Stimulated activated CD8-positive, alpha-beta memory T cell treated with anti-CD3 and anti-CD28 coated beads, Interleukin-12 subunit alpha, Interleukin-12 subunit beta, amount 100 ng/mL, for 4 hours (primary cell): Measurements from ENCODE around the gene MCM7.
"Not testable (repeated sequence)": the region's sequence is repeated elsewhere in the genome, so short reads cannot be mapped to it uniquely, and the experiment has no call there.

Experiments used
- DNase-seq: peaks from one replicate; pipeline ENCODE4 v3.0.0-alpha.2; 2020; ENCODE audit warnings: low read depth

The MCM7 gene

DNA sequence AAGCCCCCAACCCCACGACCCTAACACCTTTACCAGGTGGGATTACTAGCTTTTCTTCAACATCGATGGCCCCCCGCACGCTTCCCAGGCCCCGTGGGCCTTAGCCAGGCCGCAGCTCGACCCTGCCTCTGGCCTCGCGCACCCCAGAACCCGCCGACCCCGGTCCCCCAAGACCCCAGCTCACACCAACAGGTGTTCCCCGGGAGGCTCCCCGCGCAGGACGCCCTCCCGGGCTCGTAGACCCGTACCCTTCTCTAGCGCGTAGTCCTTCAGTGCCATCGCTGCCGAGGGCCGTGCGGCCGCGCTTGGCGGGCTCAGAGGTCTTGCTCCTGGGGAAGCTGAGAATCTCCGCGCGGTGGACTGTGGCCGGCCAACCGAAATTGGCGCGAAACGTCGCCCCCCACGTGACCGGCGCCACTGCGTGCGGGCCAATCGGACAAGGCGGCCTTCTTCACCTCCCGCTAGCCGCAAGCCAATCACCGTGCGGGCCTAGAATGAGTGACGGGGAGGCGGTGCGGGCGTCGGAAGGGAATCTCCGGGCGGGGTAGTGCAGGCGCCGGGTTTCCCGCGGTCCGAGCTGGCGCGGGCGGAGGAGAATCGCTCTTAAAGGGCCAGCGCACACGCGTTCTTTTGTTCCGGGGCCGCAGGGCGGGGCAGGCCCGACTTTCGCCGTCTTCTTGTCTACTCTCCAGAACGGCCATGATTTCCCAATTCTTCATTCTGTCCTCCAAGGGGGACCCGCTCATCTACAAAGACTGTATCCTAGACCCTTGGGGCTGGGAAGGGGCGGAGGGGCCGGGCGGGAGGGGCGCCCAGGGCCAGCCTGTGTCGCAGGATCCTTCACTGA, at the start of gene MCM7, which contains the start of gene AP4M1:
TSS of gene MCM7 (minus strand) at position 382 of the 847 bp plus-strand sequence. CDS start at position 279, 103 bp downstream.
TSS of gene AP4M1 (plus strand) at position 628 of the 847 bp plus-strand sequence. CDS start at position 700, 72 bp downstream.
- peak; percentile 94 for DNase-seq

DNA sequence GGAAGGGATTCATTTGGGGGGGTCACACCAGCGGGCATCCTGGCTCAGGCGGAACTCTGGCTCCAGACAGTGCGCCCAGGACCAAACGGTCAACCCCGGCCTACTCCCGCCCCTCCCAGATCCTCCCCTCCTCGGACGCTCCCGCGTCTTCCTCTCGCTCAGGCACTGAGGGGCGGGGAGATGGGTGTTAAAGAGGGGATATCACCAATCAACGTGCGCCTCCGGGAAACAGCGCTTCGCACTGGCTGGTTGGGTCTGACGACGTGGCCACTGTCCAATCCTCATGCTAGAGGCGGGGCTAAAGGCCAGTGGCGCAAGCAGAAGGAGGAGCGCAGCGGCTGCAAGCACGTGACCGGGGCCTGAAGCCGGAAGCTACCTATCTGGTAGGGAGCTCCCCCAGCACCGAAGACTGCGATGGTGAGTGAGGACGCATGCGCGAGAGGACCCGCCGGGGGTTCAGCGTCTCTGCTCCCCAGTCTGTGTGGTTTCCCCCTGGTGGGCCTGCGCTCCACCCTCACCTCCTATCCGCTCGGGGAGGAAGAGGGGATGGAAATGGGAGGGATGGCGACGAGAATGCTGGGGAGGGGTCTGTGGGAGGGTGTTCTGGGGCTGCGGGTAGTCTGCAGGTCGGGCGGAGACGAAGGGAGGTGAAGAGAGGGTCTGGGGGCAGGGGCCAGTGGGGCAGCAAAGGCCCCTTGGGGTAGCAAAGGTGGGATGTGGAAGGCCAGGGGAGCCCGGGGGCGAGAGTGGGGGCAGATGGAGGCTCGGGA, 47.5 kb upstream of the MCM7 start, which contains the start of gene LAMTOR4:
TSS of gene LAMTOR4 (plus strand) at position 360 of the 770 bp plus-strand sequence. CDS start at position 415, 55 bp downstream.
- peak; percentile 93 for DNase-seq

DNA sequence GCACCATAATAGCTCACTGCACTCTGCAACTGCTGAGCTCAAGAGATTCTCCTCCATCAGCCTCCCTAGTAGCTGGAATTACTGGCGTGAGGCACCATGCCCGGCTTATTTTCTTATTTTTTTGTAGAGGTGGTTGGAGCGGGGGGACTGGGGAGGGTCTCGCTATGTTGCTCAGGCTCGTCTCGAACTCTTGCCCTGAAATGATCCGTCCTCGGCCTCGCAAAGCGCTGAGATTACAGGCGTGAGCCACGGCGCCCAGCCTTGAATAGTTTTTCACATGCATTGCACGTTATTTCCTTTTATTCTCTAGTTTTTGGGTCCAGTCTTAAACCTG, 47.0 kb upstream of the MCM7 start:
- no peak for DNase-seq

DNA sequence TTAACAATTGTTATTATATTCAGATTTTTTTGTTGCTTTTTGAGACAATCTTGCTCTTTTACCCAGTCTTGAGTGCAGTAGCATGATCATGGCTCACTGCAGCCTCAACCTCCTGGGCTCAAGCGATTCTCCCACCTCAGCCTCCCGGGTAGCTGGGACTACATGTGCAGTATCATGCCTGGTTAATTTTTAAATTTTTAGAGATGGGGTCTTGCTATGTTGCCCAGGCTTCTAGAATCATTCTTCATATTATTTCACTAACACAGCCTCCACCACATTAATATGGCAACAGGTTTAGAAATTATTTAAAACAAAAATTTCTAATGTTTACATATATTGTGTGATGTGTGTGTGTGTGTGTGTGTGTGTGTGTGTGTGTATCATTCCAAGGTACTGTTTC, 46.1 kb upstream of the MCM7 start:
- no peak for DNase-seq

DNA sequence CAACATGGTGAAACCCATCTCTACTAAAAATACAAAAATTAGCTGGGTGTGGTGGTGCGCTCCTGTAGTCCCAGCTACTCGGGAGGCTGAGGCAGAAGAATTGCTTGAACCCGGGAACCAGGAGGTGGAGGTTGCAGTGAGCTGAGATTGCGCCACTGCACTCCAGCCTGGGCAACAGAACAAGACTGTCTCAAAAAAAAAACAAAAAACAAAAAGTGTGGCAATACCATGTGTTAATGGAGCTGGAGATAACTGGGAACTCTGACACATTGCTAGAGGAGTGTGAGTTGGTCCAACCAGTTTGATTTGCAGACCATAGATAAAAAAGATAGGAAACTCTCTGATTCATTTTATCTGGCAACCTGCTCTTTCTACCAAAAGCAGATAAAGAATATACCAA, 45.2 kb upstream of the MCM7 start:
- DNase-seq = not testable (repeated sequence)

DNA sequence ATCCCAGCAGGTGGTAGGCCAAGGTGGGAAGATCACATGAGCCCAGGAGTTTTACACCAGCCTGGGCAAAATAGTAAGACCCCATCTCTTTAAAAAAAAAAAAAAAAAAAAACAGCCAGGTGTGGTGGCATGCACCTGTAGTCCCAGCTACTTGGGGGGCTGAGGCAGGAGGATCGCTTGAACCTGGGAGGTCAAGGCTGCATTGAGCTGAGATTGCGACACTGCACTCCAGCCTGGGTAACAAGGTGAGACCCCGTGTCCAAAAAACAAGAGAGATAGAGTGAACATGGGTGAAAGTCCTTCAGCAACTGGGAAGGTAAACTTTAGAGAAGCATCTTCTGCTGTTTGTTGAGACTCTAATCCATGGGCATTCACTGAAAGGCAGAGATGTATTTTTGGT, 41.3 kb upstream of the MCM7 start:
- DNase-seq = no peak

DNA sequence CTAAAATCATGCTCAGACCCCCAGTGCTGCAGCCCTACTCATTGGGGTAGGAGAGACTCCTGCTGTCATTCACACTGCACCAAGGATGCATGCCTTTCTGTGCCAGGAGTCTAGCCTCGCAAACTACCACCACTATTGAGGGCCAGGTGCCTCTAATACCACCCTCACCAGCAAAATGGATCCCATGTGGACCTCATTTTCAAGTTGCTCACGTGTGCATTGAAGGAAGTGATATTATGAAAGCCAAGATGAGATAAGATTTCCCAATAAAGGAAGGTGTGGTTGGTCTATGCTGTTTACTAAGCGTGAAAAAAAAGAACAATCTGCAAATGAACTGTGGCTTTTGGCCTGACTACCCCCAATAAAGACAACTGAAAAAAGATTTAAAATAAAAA, 40.4 kb upstream of the MCM7 start:
- no peak for DNase-seq

DNA sequence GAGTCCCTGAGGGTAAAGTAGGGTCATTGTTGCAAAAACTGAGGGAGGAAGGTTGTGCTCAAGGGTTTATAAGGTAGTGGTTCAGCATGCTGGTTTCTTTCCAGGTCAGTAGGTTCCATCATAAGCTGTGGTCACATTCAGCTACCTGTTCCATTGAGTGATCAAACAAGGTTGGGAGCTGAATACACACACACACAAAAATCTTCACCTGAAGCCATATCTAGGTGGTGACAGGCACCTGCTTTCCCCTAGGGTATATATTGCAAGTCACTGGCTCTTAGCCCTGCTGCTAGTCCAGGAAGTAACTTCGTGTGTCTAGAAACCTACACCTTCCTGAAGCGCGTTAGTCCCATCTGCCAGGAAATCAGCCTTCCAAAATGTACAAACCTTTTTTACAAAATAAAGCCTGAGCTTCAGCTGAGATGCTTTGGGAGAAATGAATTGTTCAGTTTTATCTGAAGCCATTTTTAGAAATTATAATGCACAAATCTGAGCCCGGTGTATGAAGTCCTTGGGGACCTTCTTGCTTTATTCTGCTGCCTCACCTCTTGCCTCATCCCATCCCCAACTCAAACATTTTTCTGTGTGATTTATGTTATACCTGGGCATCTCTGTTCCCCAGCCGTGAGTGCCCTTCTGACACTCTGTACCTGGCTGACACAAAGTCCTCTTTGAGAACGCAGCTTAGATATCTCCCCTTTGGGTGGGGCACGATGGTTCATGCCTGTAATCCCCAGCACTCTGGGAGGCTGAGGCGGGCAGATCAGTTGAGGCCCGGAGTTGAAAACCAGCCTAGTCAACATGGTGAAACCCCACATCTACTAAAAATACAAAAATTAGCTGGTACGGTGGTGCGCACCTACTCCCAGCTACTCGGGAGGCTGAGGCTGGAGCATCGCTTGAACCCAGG, 36.9 kb upstream of the MCM7 start:
- no peak for DNase-seq

DNA sequence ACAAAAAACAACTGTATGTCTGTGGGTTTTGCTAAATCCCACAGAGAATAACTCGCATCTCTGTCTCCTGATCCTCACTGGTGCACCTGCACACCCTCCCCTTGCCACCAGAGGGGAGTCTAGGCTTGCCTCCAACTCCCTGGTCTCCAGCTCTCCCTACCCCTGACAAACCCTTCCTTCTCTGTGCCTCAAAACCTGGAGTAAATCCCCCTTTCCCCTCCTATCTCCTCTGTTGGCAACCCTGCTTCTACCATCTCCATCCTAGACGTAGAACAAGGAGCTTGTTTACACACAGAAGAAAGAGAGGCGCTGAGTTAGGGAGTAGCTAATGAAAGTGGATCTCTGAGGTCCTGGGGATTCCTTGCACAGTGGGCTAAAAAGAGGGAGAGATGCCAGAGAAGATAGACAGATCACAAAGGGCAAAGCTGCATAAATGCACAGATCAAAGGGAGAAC, 31.5 kb upstream of the MCM7 start:
- DNase-seq = no peak

DNA sequence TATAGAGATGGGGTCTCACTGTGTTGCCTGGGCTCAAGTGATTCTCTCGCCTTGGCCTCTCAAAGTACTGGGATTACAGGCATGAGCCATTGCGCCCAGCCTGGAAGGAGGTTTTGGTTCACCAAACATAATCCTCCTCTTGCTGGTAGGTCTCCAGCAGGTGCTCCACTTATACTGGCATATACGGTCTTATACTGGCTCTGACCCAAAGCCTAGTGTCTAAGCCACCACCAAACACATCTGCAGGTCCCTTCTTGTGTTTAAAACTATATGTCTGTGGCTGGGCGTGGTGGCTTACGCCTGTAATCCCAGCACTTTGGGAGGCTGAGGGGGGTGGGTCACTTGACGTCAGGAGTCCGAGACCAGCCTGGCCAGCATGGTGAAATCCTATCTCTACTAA, 30.9 kb upstream of the MCM7 start:
- no peak for DNase-seq

DNA sequence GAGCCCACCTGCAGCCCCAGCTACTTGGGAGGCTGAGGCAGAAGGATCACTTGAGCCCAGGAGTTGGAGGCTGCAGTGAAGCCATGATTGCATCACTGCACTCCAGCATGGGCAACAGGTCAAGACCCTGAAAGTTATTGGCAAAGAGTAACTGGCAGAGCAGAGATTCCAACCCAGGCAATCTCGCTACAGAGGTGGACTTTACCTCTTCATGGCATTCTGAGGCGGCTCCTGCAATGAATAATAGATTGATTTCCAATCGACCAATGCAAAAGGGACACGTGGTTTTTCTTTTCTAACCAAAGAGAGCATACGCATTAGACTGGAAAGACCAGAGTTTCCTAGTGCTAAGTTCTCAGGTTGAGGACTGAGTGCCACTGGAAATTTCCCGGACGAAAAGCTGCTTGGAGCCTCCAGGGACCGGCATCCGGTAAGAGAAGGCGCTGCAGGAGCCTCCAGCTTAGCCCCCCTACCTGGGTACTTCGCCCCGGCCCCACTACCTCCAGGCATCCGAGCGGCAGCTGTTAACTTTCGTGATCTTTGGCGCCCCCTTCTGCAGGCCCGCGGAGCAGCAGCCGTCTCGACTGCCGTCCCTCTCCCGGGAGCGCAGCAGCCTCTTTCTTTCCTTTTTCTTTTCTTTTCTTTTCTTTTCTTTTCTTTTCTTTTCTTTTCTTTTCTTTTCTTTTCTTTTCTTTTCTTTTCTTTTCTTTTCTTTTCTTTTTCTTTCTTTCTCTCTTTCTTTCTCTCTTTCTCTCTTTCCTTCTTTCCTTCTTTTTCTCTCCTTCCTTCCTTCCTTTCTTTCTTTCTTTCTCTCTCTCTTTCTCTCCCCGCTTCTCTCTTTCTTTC, 29.6 kb upstream of the MCM7 start:
- DNase-seq = peak; percentile 64

DNA sequence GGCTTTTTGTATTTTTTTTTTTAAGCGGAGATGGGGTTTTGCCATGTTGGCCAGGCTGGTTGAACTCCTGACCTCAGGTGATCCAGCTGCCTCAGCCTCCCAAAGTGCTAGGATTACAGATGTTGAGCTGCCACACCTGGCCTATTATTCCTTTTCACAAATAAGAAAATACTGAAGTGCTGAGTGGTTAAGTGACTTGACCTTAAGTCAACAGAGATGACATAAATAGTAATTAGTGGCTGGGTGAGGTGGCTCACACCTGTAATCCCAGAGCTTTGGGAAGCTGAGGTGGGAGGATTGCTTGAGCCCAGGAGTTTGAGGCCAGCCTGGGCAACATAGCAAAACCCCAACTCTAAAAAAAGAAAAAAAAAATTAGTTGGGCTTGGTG, 29.0 kb upstream of the MCM7 start:
- DNase-seq = not testable (repeated sequence)

DNA sequence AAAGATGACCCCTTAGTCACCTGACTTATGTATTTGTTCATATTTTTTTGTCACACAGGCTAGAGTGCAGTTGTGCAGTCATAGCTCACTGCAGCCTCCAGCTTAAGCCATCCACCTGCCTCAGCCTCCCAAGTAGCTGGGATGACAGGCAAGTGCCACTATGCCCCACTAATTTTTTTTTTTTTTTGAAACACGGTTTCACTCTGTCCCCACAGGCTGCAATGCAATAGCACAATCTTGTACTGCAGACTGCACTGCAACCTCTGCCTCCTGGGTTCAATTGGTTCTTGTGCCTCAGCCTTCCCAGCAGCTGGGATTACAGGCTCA, 27.4 kb upstream of the MCM7 start:
- DNase-seq = no peak

DNA sequence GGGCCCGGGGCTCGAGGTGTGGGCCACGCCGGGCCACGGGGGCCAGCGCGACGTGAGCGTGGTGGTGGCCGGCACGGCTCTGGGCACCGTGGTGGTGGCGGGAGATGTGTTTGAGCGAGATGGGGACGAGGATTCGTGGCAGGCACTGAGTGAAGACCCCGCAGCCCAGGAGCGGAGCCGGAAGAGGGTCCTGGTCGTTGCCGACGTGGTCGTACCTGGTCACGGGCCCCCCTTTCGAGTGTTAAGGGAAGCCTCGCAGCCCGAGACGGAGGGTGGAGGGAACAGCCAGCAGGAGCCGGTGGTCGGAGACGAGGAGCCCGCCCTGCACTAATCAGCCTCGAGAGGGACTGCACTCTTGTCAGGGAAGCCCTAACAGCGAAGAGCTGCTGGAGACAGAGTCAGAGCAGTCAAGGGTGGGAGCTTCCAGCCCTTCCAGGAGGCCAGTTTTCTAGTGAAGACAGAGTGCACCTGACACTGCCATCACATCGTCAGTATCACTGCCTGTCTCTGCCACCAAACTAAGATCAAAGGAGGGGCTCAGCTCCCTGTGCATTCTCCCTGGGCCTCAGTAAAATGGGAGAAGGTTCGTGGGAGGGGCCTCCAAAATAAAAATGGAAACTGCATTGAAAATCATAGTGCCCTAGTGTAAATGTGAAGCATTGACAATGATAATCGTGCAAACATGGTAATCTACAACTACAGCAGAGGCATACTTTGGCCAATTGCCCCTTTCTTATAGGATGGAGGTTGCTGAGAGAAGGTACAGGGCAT, 26.9 kb upstream of the MCM7 start:
- no peak for DNase-seq

DNA sequence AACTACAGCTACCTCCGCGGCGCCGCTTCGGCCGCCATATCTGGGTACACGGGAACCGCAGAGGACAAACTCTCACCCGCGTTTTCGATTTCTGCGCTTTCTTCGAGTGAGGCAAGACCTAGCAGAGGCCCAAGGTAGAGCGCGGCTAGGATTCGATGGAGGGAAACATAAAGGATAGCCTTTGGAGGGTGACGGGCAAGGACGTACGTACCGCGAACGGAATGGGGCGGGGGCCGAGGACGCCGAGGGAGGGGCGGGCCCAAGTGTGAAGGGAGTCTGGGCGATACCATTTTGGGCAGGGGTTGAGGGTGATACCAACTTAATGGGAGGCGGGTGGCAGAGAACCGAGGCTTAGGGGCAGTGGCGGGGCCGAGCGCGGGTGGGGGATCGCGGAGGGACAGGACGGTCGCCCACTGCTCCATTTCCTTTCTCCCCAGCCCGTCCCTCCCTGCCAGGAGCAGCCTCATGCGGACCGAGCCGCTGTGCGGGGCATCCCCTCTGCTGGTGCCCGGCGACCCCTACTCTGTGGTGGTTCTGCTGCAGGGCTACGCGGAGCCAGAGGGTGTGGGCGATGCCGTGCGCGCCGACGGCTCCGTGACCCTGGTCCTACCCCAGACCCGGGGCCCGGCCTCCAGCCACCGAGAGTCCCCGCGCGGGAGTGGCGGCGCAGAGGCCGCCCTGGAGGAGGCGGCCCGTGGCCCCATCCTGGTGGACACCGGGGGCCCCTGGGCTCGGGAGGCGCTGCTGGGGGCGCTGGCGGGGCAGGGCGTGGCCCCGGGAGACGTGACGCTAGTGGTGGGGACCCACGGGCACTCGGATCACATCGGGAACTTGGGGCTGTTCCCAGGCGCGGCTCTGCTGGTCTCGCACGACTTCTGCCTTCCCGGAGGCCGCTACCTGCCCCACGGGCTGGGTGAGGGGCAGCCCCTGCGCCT, 26.0 kb upstream of the MCM7 start, which contains the start of gene MBLAC1:
TSS of gene MBLAC1 (plus strand) at position 37 of the 935 bp plus-strand sequence. CDS start at position 466, 429 bp downstream.
- peak; percentile 79 for DNase-seq

DNA sequence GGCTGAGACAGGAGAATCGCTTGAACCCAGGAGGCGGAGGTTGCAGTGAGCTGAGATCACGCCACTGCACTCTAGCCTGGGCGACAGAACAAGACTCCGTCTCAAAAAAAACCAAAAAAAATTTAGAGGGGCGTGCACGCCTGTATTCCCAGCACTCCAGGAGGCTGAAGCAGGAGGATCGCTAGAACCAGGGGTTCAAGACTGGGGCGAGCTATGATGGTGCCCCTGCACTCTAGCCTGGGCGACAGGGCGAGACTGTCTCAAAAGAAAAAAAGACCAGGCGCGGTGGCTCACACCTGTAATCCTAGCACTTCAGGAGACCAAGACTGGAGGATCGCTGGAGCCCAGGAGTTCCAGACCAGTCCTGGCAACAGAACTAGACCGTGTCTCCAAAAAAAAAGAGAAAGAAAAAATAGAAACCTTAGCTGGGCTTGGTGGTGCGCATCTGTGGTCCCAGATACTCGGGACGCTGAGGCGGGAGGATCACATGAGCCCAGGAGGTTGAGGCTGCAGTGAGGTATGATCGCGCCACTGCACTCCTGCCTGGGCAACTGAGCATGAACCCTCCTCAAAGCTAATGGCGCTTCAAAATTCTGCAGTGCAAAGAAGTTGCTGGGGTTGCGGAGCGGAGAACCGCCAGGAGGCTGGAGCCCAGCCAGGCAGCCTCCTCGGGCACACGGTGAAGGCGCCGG, 25.2 kb upstream of the MCM7 start:
- no peak for DNase-seq

DNA sequence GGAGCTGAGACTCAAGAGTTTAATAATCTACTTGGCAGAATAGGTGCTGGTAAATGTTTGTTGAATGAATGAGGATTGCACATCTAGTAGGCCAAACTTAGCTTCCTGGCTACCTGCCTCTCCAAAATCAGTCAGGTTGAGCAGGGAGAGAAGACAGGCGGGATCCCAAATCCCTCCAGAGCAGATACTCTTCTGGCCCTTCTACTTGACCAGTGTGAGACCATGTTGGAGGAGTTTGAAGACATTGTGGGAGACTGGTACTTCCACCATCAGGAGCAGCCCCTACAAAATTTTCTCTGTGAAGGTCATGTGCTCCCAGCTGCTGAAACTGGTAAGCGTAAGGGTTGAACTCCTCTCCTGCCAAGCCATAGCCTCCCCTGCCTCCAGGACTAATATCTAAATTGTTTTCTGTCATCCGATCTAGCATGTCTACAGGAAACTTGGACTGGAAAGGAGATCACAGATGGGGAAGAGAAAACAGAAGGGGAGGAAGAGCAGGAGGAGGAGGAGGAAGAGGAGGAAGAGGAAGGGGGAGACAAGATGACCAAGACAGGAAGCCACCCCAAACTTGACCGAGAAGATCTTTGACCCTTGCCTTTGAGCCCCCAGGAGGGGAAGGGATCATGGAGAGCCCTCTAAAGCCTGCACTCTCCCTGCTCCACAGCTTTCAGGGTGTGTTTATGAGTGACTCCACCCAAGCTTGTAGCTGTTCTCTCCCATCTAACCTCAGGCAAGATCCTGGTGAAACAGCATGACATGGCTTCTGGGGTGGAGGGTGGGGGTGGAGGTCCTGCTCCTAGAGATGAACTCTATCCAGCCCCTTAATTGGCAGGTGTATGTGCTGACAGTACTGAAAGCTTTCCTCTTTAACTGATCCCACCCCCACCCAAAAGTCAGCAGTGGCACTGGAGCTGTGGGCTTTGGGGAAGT, 23.4 kb upstream of the MCM7 start:
- no peak for DNase-seq
